ENCODE results near the gene CEBPZ. TPM values are rescaled to one million over a fixed set of nuclear protein-coding genes. Genes with fewer than 3 reads are reported as not detected.

Gene CEBPZ
- total RNA-seq, 1 donor from 2014 or later: 41.1 TPM

GRCh38 chr2:37250869-37251740, 19.7 kb upstream of the CEBPZ start:
- H3K36me3 Mint-ChIP-seq (ENCODE audit: unreplicated experiment): no peaks in the 10 kb centered on the region
- no peaks in the 10 kb centered on the region for H3K9me3 Mint-ChIP-seq (ENCODE audit: unreplicated experiment)
- DNase-seq: no peak
- H3K4me1 Mint-ChIP-seq (ENCODE audit: low read depth, unreplicated experiment): no peaks in the 10 kb centered on the region
- no peak overlapping the region for H3K4me3 Mint-ChIP-seq (ENCODE audit: unreplicated experiment)
- no peak overlapping the region for H3K27ac Mint-ChIP-seq (ENCODE audit: unreplicated experiment)
- no peak for TF ChIP-seq CTCF (IDR thresholded peaks at IDR 0.05; ENCODE audit: partially characterized antibody, unreplicated experiment)
- no peaks in the 10 kb centered on the region for H3K27me3 Mint-ChIP-seq (ENCODE audit: unreplicated experiment)

- Mint-ChIP-seq H3K4me1 (ENCODE audit: low read depth, unreplicated experiment) (no peaks in the 10 kb centered on the region), H3K9me3 (ENCODE audit: unreplicated experiment) (no peaks in the 10 kb centered on the region), H3K27ac (ENCODE audit: unreplicated experiment) (no peak overlapping the region), H3K27me3 (ENCODE audit: unreplicated experiment) (no peaks in the 10 kb centered on the region), H3K36me3 (ENCODE audit: unreplicated experiment) (no peaks in the 10 kb centered on the region), H3K4me3 (ENCODE audit: unreplicated experiment) (no peak overlapping the region)
- no peak for TF ChIP-seq CTCF (IDR thresholded peaks at IDR 0.05; ENCODE audit: partially characterized antibody, unreplicated experiment)
- no peak for DNase-seq
These were observed 14.8 kb upstream of the CEBPZ start for GRCh38 chr2:37246205-37246604.

- no peak for DNase-seq
- Mint-ChIP-seq H3K9me3 (ENCODE audit: unreplicated experiment) (no peaks in the 10 kb centered on the region), H3K36me3 (ENCODE audit: unreplicated experiment) (no peaks in the 10 kb centered on the region), H3K27me3 (ENCODE audit: unreplicated experiment) (no peaks in the 10 kb centered on the region), H3K4me1 (ENCODE audit: low read depth, unreplicated experiment) (no peaks in the 10 kb centered on the region), H3K27ac (ENCODE audit: unreplicated experiment) (no peak overlapping the region), H3K4me3 (ENCODE audit: unreplicated experiment) (no peak overlapping the region)
- TF ChIP-seq CTCF (IDR thresholded peaks at IDR 0.05; ENCODE audit: partially characterized antibody, unreplicated experiment): no peak
These were observed 13.4 kb upstream of the CEBPZ start for GRCh38 chr2:37244755-37245154.

- H3K27ac Mint-ChIP-seq (ENCODE audit: unreplicated experiment): no peak overlapping the region
- no peak overlapping the region for H3K4me3 Mint-ChIP-seq (ENCODE audit: unreplicated experiment)
- no peaks in the 10 kb centered on the region for H3K27me3 Mint-ChIP-seq (ENCODE audit: unreplicated experiment)
- H3K9me3 Mint-ChIP-seq (ENCODE audit: unreplicated experiment): no peaks in the 10 kb centered on the region
- no peak for DNase-seq
- TF ChIP-seq CTCF (IDR thresholded peaks at IDR 0.05; ENCODE audit: partially characterized antibody, unreplicated experiment): no peak
- no peaks in the 10 kb centered on the region for H3K36me3 Mint-ChIP-seq (ENCODE audit: unreplicated experiment)
- H3K4me1 Mint-ChIP-seq (ENCODE audit: low read depth, unreplicated experiment): no peaks in the 10 kb centered on the region
These were observed 12.6 kb upstream of the CEBPZ start for GRCh38 chr2:37244017-37244416.

GRCh38 chr2:37243435-37243834, 12.0 kb upstream of the CEBPZ start:
- Mint-ChIP-seq H3K4me1 (ENCODE audit: low read depth, unreplicated experiment) (no peaks in the 10 kb centered on the region), H3K27me3 (ENCODE audit: unreplicated experiment) (no peaks in the 10 kb centered on the region), H3K27ac (ENCODE audit: unreplicated experiment) (no peak overlapping the region), H3K4me3 (ENCODE audit: unreplicated experiment) (no peak overlapping the region), H3K36me3 (ENCODE audit: unreplicated experiment) (no peaks in the 10 kb centered on the region), H3K9me3 (ENCODE audit: unreplicated experiment) (no peaks in the 10 kb centered on the region)
- DNase-seq: no peak
- TF ChIP-seq CTCF (IDR thresholded peaks at IDR 0.05; ENCODE audit: partially characterized antibody, unreplicated experiment): no peak
